Heart left ventricle (tissue), 16 donors: ENCODE measurements around the gene GPR157. TPM values are rescaled to one million over a fixed set of nuclear protein-coding genes. Genes with fewer than 3 reads are reported as not detected.

Experiments used
- ATAC-seq, 4 donors: fragments of 200-7000 bp; cut with Tn5 transposase; one replicate each; pipeline ENCODE4 v1.9.1; 2020 to 2022; ENCODE audit warnings: moderate library complexity in 4 of 4, mild to moderate bottlenecking in 3 of 4, moderate number of reproducible peaks in 1 of 4
- DNase-seq, 5 donors: peaks; one replicate each; pipeline ENCODE4 v3.0.0-alpha.2; 2020
- H3K27ac ChIP-seq, 12 donors: fragments of 200-600 bp; sonication (generic) in 4 of 12; one replicate each; pipeline versions ENCODE4 v1.5.0 to v1.8.0; 2016 to 2022; ENCODE audit warnings: mild to moderate bottlenecking in 2 of 12
- H3K27me3 ChIP-seq, 9 donors: fragments of 200-600 bp; sonication (generic) in 2 of 9; one replicate each; pipeline versions ENCODE4 v1.5.1 to v1.8.0; 2016 to 2022; ENCODE audit warnings: mild to moderate bottlenecking in 3 of 9
- H3K36me3 ChIP-seq, 9 donors: fragments of 200-600 bp; sonication (generic) in 2 of 9; one replicate each; pipeline versions ENCODE4 v1.5.0 to v1.8.0; 2018 to 2022; ENCODE audit warnings: mild to moderate bottlenecking in 2 of 9
- H3K4me1 ChIP-seq, 12 donors: fragments of 200-600 bp; sonication (generic) in 4 of 12; one replicate each; pipeline versions ENCODE4 v1.5.0 to v1.8.0; 2016 to 2022; ENCODE audit warnings: mild to moderate bottlenecking in 3 of 12
- H3K4me3 ChIP-seq, 12 donors: fragments of 200-600 bp; sonication (generic) in 4 of 12; one replicate each; pipeline versions ENCODE4 v1.5.0 to v1.8.0; 2017 to 2022; ENCODE audit warnings: mild to moderate bottlenecking in 9 of 12, moderate library complexity in 4 of 12
- H3K9me3 ChIP-seq, 12 donors: fragments of 200-600 bp; sonication (generic) in 4 of 12; one replicate each; pipeline versions ENCODE4 v1.5.0 to v1.8.0; 2016 to 2022; ENCODE audit warnings: mild to moderate bottlenecking in 1 of 12
- POLR2A ChIP-seq, 2 donors: fragments of 450-650 bp; IDR thresholded peaks; one replicate each; pipeline ENCODE4 v1.6.1; 2017; ENCODE audit warnings: antibody characterized with exemption in 2 of 2, mild to moderate bottlenecking in 2 of 2, moderate library complexity in 2 of 2
- WGBS, 4 donors: extraction: QIAGEN DNeasy Blood & Tissue Kit in 2 of 4; methylation state at CpG; one replicate each; pipeline versions ENCODE4 v1.1.5 to v1.1.7; 2013 to 2018; 5-methylcytosine and 5-hydroxymethylcytosine counted together
- intact Hi-C, 10 donors: fragments of 100-400 bp; cut with DNase I; formaldehyde crosslinking; loops; one replicate each; pipeline versions ENCODE4 v1.11.1 to v1.14.2; 2022
- polyA plus RNA-seq, 2 donors: library from polyadenylated mRNA; stranded (reverse); fragments of 200-250 nt; gene quantifications; one replicate each; pipeline ENCODE4 v1.2.3, GENCODE V29; 2013
- total RNA-seq, 9 donors: library from RNA; depleted of rRNA in 2 of 9; stranded (reverse); fragments of >200 nt in 2 of 9; fragmentation: NEBNext Ultra II Directional in 3 of 9; extraction: Animal tissue kit (Norgen Biotek cat#: 25700) in 3 of 9; gene quantifications; one replicate each; pipeline versions ENCODE4 v1.1.0 to v1.2.4, GENCODE V29; 2016 to 2023
- TF ChIP-seq, protein P1 (sequence below), 12 donors: fragments of 200-600 bp; sonication (generic) in 4 of 12; IDR thresholded peaks; one replicate each; pipeline versions ENCODE4 v1.5.0 to v1.8.0; 2018 to 2022; ENCODE audit warnings: antibody characterized with exemption in 12 of 12, mild to moderate bottlenecking in 5 of 12
- donor health status: ischemic (EF 13 %, LVEDD 7.1; RV severe dilation, severe dysfunction).
- donor health status: healthy with polysubstance abuse.
- donor health status: DM: no; HTN: yes; CAD: no.
- donor health status: DM: no; HTN: no; CAD: no.
- donor health status: ischemic (EF 25% LVEDD 6.9; RV normal size, moderate dysfunction).
- donor health status: ischemic (EF 25% LVEDD 5.7; RV mildly dilated, moderate dysfunction).
- donor health status: healthy.
- donor health status: DM: yes; HTN: yes; CAD: no.
- donor health status: ischemic (EF 35%, LVEDD 5.7; RV mildly dilated, moderate dysfunction).
- donor health status: nonischemic (EF 11% LVEDD 7.7; RV severe dilation, severe dysfunction).
- donor health status: DM: yes; HTN: yes; CAD: no.
- donor health status: PGD.
- donor health status: ischemic (EF 29% LVEDD 5.4; RV normal size, mild dysfunction).
- donor health status: nonischemic (EF 23%, LVEDD 6.1; RV moderate dilation, normal function).

GPR157 gene
- total and polyA plus RNA-seq, 11 donors, result 9.2 to 41.8 (median 29.7) TPM

DNA sequence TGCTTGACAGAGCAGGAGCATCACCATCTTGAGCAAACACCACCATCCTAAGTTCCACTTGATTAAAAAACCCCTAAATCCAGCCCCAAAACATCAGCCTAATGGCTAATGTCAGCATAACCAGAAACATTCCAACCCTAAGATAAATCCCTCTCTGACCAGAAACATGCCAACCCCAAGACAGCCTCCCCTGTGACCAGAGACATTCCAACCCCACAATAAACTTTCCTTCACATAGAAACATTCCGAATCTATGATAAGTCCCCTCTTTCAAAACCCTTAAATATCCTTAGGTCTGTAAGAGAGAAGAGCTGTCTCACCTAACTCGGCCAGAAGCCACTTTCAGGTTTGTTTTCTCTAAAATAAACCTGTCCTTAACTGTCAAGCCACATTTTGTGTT, 42.1 kb downstream of the GPR157 start:
- H3K9me3 ChIP-seq, result peaks cover 0 to 3% (median 0%) of the 10 kb centered on the region in 12 donors
- ATAC-seq (no peak), DNase-seq (no peak)
- intact Hi-C loops, result loop anchor here in 1 of 10 donors (10.0 kb wide), 1 partner anchor 52 kb away; no protein-coding TSS in a partner anchor
- no peaks in the 10 kb centered on the region for H3K36me3 ChIP-seq
- H3K27me3 ChIP-seq, result no peaks in the 10 kb centered on the region
- TF ChIP-seq, protein P1, sequence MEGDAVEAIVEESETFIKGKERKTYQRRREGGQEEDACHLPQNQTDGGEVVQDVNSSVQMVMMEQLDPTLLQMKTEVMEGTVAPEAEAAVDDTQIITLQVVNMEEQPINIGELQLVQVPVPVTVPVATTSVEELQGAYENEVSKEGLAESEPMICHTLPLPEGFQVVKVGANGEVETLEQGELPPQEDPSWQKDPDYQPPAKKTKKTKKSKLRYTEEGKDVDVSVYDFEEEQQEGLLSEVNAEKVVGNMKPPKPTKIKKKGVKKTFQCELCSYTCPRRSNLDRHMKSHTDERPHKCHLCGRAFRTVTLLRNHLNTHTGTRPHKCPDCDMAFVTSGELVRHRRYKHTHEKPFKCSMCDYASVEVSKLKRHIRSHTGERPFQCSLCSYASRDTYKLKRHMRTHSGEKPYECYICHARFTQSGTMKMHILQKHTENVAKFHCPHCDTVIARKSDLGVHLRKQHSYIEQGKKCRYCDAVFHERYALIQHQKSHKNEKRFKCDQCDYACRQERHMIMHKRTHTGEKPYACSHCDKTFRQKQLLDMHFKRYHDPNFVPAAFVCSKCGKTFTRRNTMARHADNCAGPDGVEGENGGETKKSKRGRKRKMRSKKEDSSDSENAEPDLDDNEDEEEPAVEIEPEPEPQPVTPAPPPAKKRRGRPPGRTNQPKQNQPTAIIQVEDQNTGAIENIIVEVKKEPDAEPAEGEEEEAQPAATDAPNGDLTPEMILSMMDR (IDR thresholded peaks at IDR 0.05), result no peak
- no peak for TF ChIP-seq POLR2A (IDR thresholded peaks at IDR 0.05)
- H3K27ac ChIP-seq, result no peak overlapping the region
- peaks cover 0 to 37% (median 11%) of the 10 kb centered on the region in 12 donors for H3K4me1 ChIP-seq
- WGBS, 4 donors, result 65 to 93% (median 73%) methylated on average over 2 of the region's 2 CpGs
- no peak overlapping the region for H3K4me3 ChIP-seq

DNA sequence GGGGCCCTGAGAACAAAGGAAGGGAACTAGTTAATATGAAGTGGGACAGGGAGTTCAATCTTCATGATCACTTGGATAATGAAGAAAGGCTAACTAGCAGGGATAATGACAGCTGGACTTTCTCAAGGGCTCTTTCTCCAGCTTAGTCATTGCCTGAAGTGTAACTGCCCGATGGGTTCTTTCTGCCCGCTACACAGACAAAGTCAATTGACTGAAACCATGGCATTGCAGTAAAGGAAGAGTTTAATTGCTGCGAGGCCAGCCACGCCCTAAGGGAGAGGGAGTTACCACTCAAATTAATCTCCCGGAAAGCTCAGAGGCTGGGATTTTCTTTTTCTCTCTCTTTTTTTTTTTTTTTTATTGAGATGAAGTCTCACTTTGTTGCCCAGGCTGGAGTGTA, 42.9 kb downstream of the GPR157 start:
- Histone ChIP-seq H3K4me1 (peaks cover 0 to 37% (median 11%) of the 10 kb centered on the region in 12 donors), H3K9me3 (peaks cover 0 to 3% (median 0%) of the 10 kb centered on the region in 12 donors), H3K27me3 (no peaks in the 10 kb centered on the region), H3K4me3 (no peak overlapping the region), H3K27ac (peak overlapping the region in 1 of 12 donors; percentile 72), H3K36me3 (no peaks in the 10 kb centered on the region)
- ATAC-seq (no peak), DNase-seq (no peak)
- intact Hi-C loops, result loop anchor here in 1 of 10 donors (10.0 kb wide), 1 partner anchor 51 kb away; no protein-coding TSS in a partner anchor
- no peak for TF ChIP-seq POLR2A (IDR thresholded peaks at IDR 0.05)
- TF ChIP-seq, protein P1 (IDR thresholded peaks at IDR 0.05), result no peak
- WGBS, 4 donors, result 64 to 84% (median 79%) methylated on average over 5 of the region's 5 CpGs

DNA sequence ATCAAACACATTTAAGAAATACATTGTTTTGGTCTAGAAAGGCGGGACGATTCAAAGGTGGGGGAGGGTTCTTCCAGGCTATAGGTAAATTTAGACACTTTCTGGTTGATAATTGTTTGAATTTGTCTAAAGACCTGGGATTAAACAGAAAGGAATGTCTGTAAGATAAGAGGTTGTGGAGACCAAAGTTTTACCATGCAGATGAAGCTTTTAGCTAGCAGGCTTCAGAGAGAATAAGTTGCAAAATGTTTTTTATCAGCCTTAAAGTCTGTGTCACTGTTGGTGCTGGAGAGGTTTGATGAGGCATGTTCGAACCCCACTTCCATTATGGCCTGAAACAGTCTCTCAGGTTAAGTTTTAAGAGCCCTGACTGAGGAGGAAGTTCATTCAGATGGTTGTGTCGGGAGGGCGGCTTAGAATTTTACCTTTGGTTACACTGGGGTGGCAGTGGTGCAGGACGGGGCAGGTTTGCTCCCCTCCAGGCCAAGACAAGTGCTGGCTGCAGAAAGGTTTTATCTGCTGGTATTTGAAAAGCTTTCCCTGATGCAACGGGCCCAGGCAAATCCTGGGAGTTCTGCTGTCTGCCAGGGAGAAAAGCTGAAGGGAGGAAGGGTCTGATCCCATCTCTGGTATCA, 43.5 kb downstream of the GPR157 start:
- Histone ChIP-seq H3K27ac (peak overlapping the region in 7 of 12 donors; percentile 37 to 72 (median 55)), H3K4me1 (peaks cover 0 to 37% (median 11%) of the 10 kb centered on the region in 12 donors), H3K9me3 (peaks cover 0 to 3% (median 0%) of the 10 kb centered on the region in 12 donors), H3K27me3 (no peaks in the 10 kb centered on the region), H3K4me3 (no peak overlapping the region), H3K36me3 (no peaks in the 10 kb centered on the region)
- ATAC-seq (peak in 2 of 4 donors; percentile 14 to 27), DNase-seq (no peak)
- TF ChIP-seq, protein P1 (IDR thresholded peaks at IDR 0.05), result no peak
- TF ChIP-seq POLR2A (IDR thresholded peaks at IDR 0.05), result no peak
- 67 to 76% (median 71%) methylated on average over 7 of the region's 7 CpGs for WGBS, 4 donors
- intact Hi-C loops, result loop anchor here in 1 of 10 donors (10.0 kb wide), 1 partner anchor 51 kb away; no protein-coding TSS in a partner anchor

DNA sequence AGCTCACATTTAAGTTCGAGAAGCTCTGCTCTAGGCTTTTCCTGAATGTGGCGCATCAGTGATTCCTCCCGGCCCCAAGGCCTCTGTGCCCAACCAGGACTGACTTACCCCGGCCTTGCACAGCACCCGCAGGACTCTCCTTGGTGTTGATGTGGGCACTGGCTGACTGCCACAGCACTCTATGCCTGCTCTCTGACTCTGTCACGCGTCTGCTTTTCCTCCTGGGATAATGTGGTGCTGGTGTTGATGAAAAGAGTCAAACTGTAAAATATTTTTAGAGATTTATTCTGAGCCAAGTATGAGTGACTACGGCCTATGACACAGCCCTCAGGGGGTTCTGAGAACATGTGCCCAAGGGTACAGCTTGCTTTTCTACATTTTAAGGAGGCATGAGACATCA, 44.0 kb downstream of the GPR157 start:
- ATAC-seq, result peak; percentile 91 to 96 (median 94)
- DNase-seq, result peak; percentile 56 to 84 (median 76)
- intact Hi-C loops, result loop anchor here in 1 of 10 donors (10.0 kb wide), 1 partner anchor 50 kb away; no protein-coding TSS in a partner anchor

More for the DNA sequence above, 44.0 kb downstream of the GPR157 start:
- Histone ChIP-seq H3K9me3 (peaks cover 0 to 3% (median 0%) of the 10 kb centered on the region in 12 donors), H3K4me1 (peaks cover 0 to 37% (median 12%) of the 10 kb centered on the region in 12 donors), H3K36me3 (no peaks in the 10 kb centered on the region), H3K27me3 (no peaks in the 10 kb centered on the region), H3K4me3 (no peak overlapping the region), H3K27ac (peak overlapping the region in 7 of 12 donors; percentile 37 to 72 (median 55))
- TF ChIP-seq, protein P1 (IDR thresholded peaks at IDR 0.05), result no peak
- 47 to 75% (median 54%) methylated on average over 8 of the region's 8 CpGs for WGBS, 4 donors
